HUES6 (cell line): ENCODE results near the gene PRMT3.
"Not testable (repeated sequence)": the region's sequence is repeated elsewhere in the genome, so short reads cannot be mapped to it uniquely, and the experiment has no call there.

Source experiments
- H3K27ac ChIP-seq: 2 replicates; pipeline ENCODE4 v1.7.0; 2013; ENCODE audit warnings: low read depth, mild to moderate bottlenecking, low read length, inconsistent platforms
- H3K27me3 ChIP-seq: 2 replicates; pipeline ENCODE4 v1.6.1; 2013; ENCODE audit warnings: low read length; ENCODE audit not compliant: control insufficient read depth, insufficient read depth
- H3K36me3 ChIP-seq: 2 replicates; pipeline ENCODE4 v1.6.1; 2013; ENCODE audit warnings: low read length; ENCODE audit not compliant: control insufficient read depth, insufficient read depth
- H3K4me1 ChIP-seq: 2 replicates; pipeline ENCODE4 v1.6.1; 2013; ENCODE audit warnings: low read length; ENCODE audit not compliant: control insufficient read depth, insufficient read depth
- H3K4me3 ChIP-seq: 2 replicates; pipeline ENCODE4 v1.5.1; 2013; ENCODE audit warnings: low read depth, low read length
- H3K9ac ChIP-seq: one replicate; pipeline ENCODE4 v1.6.1; 2013; ENCODE audit warnings: mild to moderate bottlenecking, low read length
- H3K9me3 ChIP-seq: 2 replicates; pipeline ENCODE4 v1.6.1; 2013; ENCODE audit warnings: low read depth, low read length; ENCODE audit not compliant: control insufficient read depth, insufficient read depth

The PRMT3 gene

GRCh38 chr11:20363500-20364340 is 23.8 kb upstream of the PRMT3 start, which contains the start of gene HTATIP2:
HTATIP2 (plus strand) TSS chr11:20363714; CDS start chr11:20364238, 524 bp downstream.
- Histone ChIP-seq H3K4me3 (peak within 1 kb of the TSS; percentile 61), H3K27ac (peak within 1 kb of the TSS; percentile 6; the same call in 1 of the 2 replicates), H3K9ac (peak within 1 kb of the TSS; percentile 61), H3K27me3 (peaks cover 15% of the 10 kb centered on the region), H3K36me3 (no peaks in the 10 kb centered on the region), H3K9me3 (no peaks in the 10 kb centered on the region), H3K4me1 (peaks cover 23% of the 10 kb centered on the region)

GRCh38 chr11:20364341-20364792 is 23.1 kb upstream of the PRMT3 start:
- peaks cover 26% of the 10 kb centered on the region for H3K4me1 ChIP-seq
- peaks cover 15% of the 10 kb centered on the region for H3K27me3 ChIP-seq
- H3K4me3 ChIP-seq, result peak overlapping the region; percentile 61
- peak overlapping the region; percentile 61 for H3K9ac ChIP-seq
- H3K27ac ChIP-seq, result no peak overlapping the region
- H3K36me3 ChIP-seq, result 0 out of 2 replicates have a peak, but pooled peaks cover 3% of the 10 kb centered on the region
- no peaks in the 10 kb centered on the region for H3K9me3 ChIP-seq

DNA sequence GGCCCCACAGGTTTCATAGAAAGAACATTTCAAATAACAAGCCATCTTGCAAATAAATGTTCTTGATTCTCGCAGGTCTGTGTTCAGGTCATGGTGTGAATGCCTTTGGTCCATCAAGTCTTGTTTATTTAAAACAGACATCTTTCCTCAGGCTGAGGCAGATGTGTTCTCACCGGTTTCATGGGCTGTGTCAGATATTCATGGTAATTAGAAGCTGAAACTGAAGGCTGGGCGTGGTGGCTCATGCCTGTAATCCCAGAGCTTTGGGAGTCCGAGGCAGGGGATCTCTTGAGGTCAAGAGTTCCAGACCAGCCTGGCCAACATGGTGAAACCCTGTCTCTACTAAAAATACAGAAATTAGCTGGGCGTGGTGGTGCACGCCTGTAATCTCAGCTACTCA is 22.1 kb upstream of the PRMT3 start:
- H3K9ac ChIP-seq, H3K9me3 ChIP-seq, H3K4me3 ChIP-seq, H3K27ac ChIP-seq, H3K36me3 ChIP-seq: not testable (repeated sequence)
- H3K27me3 ChIP-seq, result peaks cover 15% of the 10 kb centered on the region
- peaks cover 33% of the 10 kb centered on the region for H3K4me1 ChIP-seq

DNA sequence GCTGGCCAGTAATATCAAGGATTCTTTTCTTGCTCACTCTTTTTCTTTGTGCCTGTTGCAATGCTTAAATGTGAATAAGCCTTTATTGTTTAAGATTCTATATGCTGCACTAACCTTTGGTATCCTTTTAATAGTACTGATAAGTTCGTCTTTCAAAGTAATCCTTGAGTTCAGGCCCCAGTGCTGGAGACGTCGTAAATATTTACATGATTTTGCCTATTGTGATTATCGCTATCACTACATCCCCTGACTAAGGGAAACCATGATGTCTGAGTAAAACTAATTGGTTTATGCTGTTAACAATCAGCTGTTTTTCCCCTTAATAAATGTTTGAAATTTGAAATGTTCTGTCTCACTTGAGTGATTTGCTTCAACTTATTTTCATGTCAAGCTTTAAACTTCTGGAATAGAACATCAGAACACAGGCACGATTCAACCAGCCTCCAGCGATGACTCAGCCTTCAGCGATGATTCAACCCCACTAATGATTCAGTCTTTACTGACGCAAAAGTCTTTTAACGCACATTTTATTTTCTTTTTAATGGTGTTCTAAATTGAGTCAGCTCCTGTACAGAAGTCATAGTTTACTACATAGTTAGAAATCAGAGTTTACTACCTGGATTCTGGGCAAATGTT is 20.1 kb upstream of the PRMT3 start:
- Histone ChIP-seq H3K27ac (peak overlapping the region; percentile 34; the same call in 1 of the 2 replicates), H3K9me3 (no peaks in the 10 kb centered on the region), H3K4me3 (no peak overlapping the region; the same call in 1 of the 2 replicates), H3K9ac (no peak overlapping the region), H3K36me3 (0 out of 2 replicates have a peak, but pooled peaks cover 5% of the 10 kb centered on the region), H3K27me3 (peaks cover 12% of the 10 kb centered on the region), H3K4me1 (peaks cover 33% of the 10 kb centered on the region)

- Histone ChIP-seq H3K9me3 (no peaks in the 10 kb centered on the region), H3K36me3 (0 out of 2 replicates have a peak, but pooled peaks cover 5% of the 10 kb centered on the region), H3K9ac (no peak overlapping the region), H3K27me3 (peaks cover 2% of the 10 kb centered on the region), H3K4me1 (peaks cover 33% of the 10 kb centered on the region), H3K4me3 (no peak overlapping the region), H3K27ac (peak overlapping the region; percentile 13; the same call in 1 of the 2 replicates)
Measured at GRCh38 chr11:20368438-20368837, 19.1 kb upstream of the PRMT3 start.

DNA sequence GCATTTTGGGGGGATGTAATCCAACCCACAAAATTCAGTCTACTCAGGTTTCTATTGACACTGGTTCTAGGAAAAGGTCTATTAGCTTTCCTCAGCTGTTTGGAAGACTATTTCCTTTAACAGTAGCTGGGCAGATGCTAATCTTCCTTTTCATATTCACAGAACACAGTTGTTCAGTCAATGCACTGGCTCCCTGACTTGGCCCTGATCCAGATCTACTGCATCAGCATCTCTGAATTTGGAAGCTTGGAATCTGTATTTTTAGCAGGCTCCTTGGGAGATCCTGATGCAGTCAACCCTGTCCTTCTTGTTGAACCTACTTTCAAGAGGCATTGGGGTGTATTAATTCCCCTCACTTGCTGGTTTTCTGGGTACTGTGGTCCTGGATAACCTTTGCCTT is 17.7 kb upstream of the PRMT3 start:
- Histone ChIP-seq H3K27ac (no peak overlapping the region), H3K27me3 (no peaks in the 10 kb centered on the region)

GRCh38 chr11:20372081-20372626 is 15.4 kb upstream of the PRMT3 start:
- Histone ChIP-seq H3K36me3 (0 out of 2 replicates have a peak, but pooled peaks cover 8% of the 10 kb centered on the region), H3K4me3 (no peak overlapping the region), H3K4me1 (peaks cover 16% of the 10 kb centered on the region), H3K9ac (no peak overlapping the region), H3K9me3 (no peaks in the 10 kb centered on the region), H3K27ac (no peak overlapping the region), H3K27me3 (no peaks in the 10 kb centered on the region)

More for the DNA sequence above, 17.7 kb upstream of the PRMT3 start:
- 0 out of 2 replicates have a peak, but pooled peaks cover 5% of the 10 kb centered on the region for H3K36me3 ChIP-seq
- no peaks in the 10 kb centered on the region for H3K9me3 ChIP-seq
- H3K4me1 ChIP-seq, result peaks cover 25% of the 10 kb centered on the region
- no peak overlapping the region for H3K4me3 ChIP-seq
- no peak overlapping the region for H3K9ac ChIP-seq

DNA sequence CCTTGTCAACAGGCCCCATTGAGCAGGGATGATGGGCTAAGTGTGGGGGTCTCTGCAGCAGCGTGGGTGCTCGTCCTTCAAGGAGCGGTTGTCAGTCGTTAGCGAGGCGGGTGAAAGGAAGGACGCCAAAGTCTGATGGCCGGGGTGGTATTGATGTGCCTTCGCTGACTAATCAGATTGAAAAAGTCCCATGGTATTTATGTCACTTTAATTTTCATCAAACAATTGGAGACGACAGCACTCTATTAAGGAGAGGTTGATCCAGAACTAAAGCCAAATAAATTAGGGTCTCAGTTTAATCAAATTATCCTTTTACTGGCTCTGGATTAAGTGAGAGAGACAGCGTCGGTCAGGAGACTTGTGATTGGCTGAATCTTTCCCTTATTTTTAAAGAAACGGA is 14.4 kb upstream of the PRMT3 start:
- Histone ChIP-seq H3K27ac (no peak overlapping the region), H3K9me3 (no peaks in the 10 kb centered on the region), H3K4me3 (no peak overlapping the region), H3K27me3 (no peaks in the 10 kb centered on the region), H3K9ac (no peak overlapping the region), H3K36me3 (0 out of 2 replicates have a peak, but pooled peaks cover 8% of the 10 kb centered on the region), H3K4me1 (peaks cover 10% of the 10 kb centered on the region; the same call in 1 of the 2 replicates)

GRCh38 chr11:20373568-20374209 is 13.8 kb upstream of the PRMT3 start:
- Histone ChIP-seq H3K36me3 (0 out of 2 replicates have a peak, but pooled peaks cover 8% of the 10 kb centered on the region), H3K9ac (no peak overlapping the region), H3K27ac (no peak overlapping the region), H3K4me3 (no peak overlapping the region), H3K27me3 (no peaks in the 10 kb centered on the region), H3K4me1 (peaks cover 10% of the 10 kb centered on the region; the same call in 1 of the 2 replicates), H3K9me3 (no peaks in the 10 kb centered on the region)

DNA sequence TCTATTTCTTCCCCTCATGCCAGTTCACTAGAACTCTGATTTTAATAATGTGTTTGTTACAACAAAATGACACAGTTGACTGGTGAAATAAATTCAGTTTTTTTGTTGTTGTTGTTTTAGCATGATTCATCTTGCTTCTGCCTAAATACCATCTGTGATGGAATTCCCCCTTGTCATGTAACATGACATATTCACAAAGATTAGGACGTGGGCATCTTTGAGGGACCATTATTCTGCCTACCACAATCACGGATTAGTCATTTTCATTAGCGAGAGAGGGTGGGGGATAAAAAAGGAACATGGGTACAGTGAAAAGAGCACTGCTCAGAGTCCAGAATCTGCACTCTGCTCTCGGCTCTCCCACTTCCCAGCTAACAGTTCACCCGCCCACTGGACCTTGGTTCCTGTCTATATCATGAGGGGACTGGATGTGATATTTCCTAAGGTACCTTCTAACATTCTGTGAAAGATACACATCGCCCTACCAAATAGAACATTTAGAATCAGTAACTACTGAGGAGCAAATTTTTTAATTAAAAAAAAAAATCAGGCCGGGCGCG is 12.7 kb upstream of the PRMT3 start:
- no peak overlapping the region for H3K4me3 ChIP-seq
- peaks cover 14% of the 10 kb centered on the region; the same call in 1 of the 2 replicates for H3K36me3 ChIP-seq
- no peaks in the 10 kb centered on the region for H3K9me3 ChIP-seq
- peaks cover 2% of the 10 kb centered on the region; the same call in 1 of the 2 replicates for H3K4me1 ChIP-seq
- H3K27me3 ChIP-seq, result no peaks in the 10 kb centered on the region
- H3K9ac ChIP-seq, result no peak overlapping the region
- H3K27ac ChIP-seq, result no peak overlapping the region
